ENCODE data around the gene RIPOR2.

RIPOR2 gene

GRCh38 chr6:24838994-24839393 is 96.8 kb downstream of the RIPOR2 start:
- ChIA-PET POLR2A (interaction anchor here (0.6 kb wide), 1 partner anchor 12 kb away, joined by 4 read pairs; no protein-coding TSS in a partner anchor), CTCF (interaction anchor here (0.7 to 1.1 kb wide), 2 partner anchors 79 to 255 kb away, joined by 3 to 5 read pairs; no protein-coding TSS in a partner anchor)
- no peaks in the 10 kb centered on the region for H3K4me1 ChIP-seq (ENCODE audit: control insufficient read depth, insufficient read depth, low read length)
- no peak for TF ChIP-seq ZNF677 (tag by site-specific recombination; IDR thresholded peaks at IDR 0.05)
- TF ChIP-seq ZBTB6 (tag by site-specific recombination; IDR thresholded peaks at IDR 0.05), result no peak
- TF ChIP-seq ZNF777 (tag by site-specific recombination; IDR thresholded peaks at IDR 0.05; ENCODE audit: borderline replicate concordance), result no peak
- TF ChIP-seq ZNF24 (tag by site-specific recombination; IDR thresholded peaks at IDR 0.05), result no peak
- no peak for TF ChIP-seq ZNF221 (tag by site-specific recombination; IDR thresholded peaks at IDR 0.05; ENCODE audit: borderline replicate concordance)
- TF ChIP-seq ZNF132 (tag by site-specific recombination; IDR thresholded peaks at IDR 0.05; ENCODE audit: borderline replicate concordance), result no peak
- TF ChIP-seq ZNF155 (tag by site-specific recombination; IDR thresholded peaks at IDR 0.05), result no peak
- TF ChIP-seq ZNF707 (tag by site-specific recombination; IDR thresholded peaks at IDR 0.05), result no peak
- H3K9me3 ChIP-seq (ENCODE audit: control insufficient read depth, insufficient read depth, low read depth, low read length), result no peaks in the 10 kb centered on the region
- H3K27ac ChIP-seq (ENCODE audit: extremely low read depth, low read depth, low read length), result no peak overlapping the region
- H3K4me3 ChIP-seq (ENCODE audit: low read depth, low read length), result no peak overlapping the region
- no peaks in the 10 kb centered on the region for H3K36me3 ChIP-seq (ENCODE audit: control insufficient read depth in 2 of 2, insufficient read depth in 1 of 2, low read length in 2 of 2)

- Histone ChIP-seq H3K4me3 (ENCODE audit: low read depth, low read length) (no peak overlapping the region), H3K9me3 (ENCODE audit: control insufficient read depth, insufficient read depth, low read depth, low read length) (no peaks in the 10 kb centered on the region), H3K4me1 (ENCODE audit: control insufficient read depth, insufficient read depth, low read length) (no peaks in the 10 kb centered on the region), H3K27ac (ENCODE audit: extremely low read depth, low read depth, low read length) (no peak overlapping the region), H3K36me3 (ENCODE audit: control insufficient read depth in 2 of 2, insufficient read depth in 1 of 2, low read length in 2 of 2) (no peaks in the 10 kb centered on the region)
- POLR2A ChIA-PET, result no interaction called here
- TF ChIP-seq ZNF692 (tag by site-specific recombination; IDR thresholded peaks at IDR 0.05) (no peak), ZNF514 (tag by site-specific recombination; IDR thresholded peaks at IDR 0.05) (no peak), ZNF677 (tag by site-specific recombination; IDR thresholded peaks at IDR 0.05) (no peak)
- CTCF ChIA-PET, result no interaction called here
Observed at GRCh38 chr6:24838081-24838480, 97.7 kb downstream of the RIPOR2 start.

- no peaks in the 10 kb centered on the region for H3K4me1 ChIP-seq (ENCODE audit: control insufficient read depth, insufficient read depth, low read length)
- ChIA-PET POLR2A (no interaction called here), CTCF (interaction anchor here (3.5 kb wide), 1 partner anchor 21 kb away, joined by 18 read pairs; no protein-coding TSS in a partner anchor)
- no peaks in the 10 kb centered on the region for H3K36me3 ChIP-seq (ENCODE audit: control insufficient read depth in 2 of 2, insufficient read depth in 1 of 2, low read length in 2 of 2)
- no peak for TF ChIP-seq ZNF292 (tag by site-specific recombination; IDR thresholded peaks at IDR 0.05; ENCODE audit: borderline replicate concordance, low read depth)
- no peak for TF ChIP-seq ZNF37A (tag by site-specific recombination; IDR thresholded peaks at IDR 0.05)
- no peak for TF ChIP-seq REPIN1 (tag by site-specific recombination; IDR thresholded peaks at IDR 0.05; ENCODE audit: low read depth)
- TF ChIP-seq ZNF645 (tag by site-specific recombination; IDR thresholded peaks at IDR 0.05), result no peak
- TF ChIP-seq ZNF202 (tag by site-specific recombination; IDR thresholded peaks at IDR 0.05; ENCODE audit: borderline replicate concordance), result no peak
- TF ChIP-seq ZNF19 (tag by site-specific recombination; IDR thresholded peaks at IDR 0.05; ENCODE audit: low read depth), result no peak
- no peaks in the 10 kb centered on the region for H3K9me3 ChIP-seq (ENCODE audit: control insufficient read depth, insufficient read depth, low read depth, low read length)
- H3K4me3 ChIP-seq (ENCODE audit: low read depth, low read length), result no peak overlapping the region
- no peak overlapping the region for H3K27ac ChIP-seq (ENCODE audit: extremely low read depth, low read depth, low read length)
Observed at GRCh38 chr6:24836109-24836508, 99.7 kb downstream of the RIPOR2 start.

Data from HEK293 (cell line).